ENCODE data around the gene HASPIN. TPM values are rescaled to one million over a fixed set of nuclear protein-coding genes. Genes with fewer than 3 reads are reported as not detected.
A peak's percentile ranks its signal among the peaks of the same experiment; 100 is the strongest.

The HASPIN gene
- total RNA-seq, 3 donors from 2014 or later (not counting 1 experiment from before 2014, with no cell fraction given): 0.33 to 0.79 (median 0.70) TPM

DNA sequence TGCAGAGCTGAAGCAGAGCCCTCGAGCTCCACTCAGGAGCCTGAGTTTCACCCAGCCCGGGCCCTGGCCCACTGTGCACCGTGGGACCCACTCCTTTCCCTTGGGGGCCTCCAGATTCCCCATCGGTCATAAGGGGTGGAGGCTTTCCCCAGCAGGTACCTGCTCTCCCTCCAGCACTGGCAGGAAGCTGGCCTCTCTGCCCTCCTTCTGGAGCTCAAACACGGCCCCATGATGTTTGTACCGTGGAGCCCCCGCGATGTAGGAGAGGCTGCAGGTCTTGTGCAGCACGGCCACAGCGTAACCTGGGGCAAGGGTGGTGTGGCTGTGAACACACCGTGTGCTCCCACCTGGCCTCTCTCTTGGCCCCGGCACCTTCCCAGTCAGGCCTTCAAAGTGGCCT, 29.9 kb downstream of the HASPIN start:
- WGBS (ENCODE audit: insufficient coverage): 93% methylated on average over 12 of the region's 12 CpGs
- DNase-seq: no peak
- Mint-ChIP-seq H3K27ac (no peak overlapping the region), H3K4me1 (peaks cover 0 to 31% of the 10 kb centered on the region in 2 donors), H3K9me3 (no peaks in the 10 kb centered on the region), H3K4me3 (no peak overlapping the region), H3K36me3 (no peaks in the 10 kb centered on the region), H3K27me3 (ENCODE audit: low read depth in 2 of 2) (peaks cover 0 to 2% of the 10 kb centered on the region in 2 donors)
- intact Hi-C loops (cut with micrococcal nuclease): no loop called here
- H3K9me3 ChIP-seq (ENCODE audit: control insufficient read depth, insufficient read depth, low read length): no peaks in the 10 kb centered on the region
- TF ChIP-seq, protein P1, sequence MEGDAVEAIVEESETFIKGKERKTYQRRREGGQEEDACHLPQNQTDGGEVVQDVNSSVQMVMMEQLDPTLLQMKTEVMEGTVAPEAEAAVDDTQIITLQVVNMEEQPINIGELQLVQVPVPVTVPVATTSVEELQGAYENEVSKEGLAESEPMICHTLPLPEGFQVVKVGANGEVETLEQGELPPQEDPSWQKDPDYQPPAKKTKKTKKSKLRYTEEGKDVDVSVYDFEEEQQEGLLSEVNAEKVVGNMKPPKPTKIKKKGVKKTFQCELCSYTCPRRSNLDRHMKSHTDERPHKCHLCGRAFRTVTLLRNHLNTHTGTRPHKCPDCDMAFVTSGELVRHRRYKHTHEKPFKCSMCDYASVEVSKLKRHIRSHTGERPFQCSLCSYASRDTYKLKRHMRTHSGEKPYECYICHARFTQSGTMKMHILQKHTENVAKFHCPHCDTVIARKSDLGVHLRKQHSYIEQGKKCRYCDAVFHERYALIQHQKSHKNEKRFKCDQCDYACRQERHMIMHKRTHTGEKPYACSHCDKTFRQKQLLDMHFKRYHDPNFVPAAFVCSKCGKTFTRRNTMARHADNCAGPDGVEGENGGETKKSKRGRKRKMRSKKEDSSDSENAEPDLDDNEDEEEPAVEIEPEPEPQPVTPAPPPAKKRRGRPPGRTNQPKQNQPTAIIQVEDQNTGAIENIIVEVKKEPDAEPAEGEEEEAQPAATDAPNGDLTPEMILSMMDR (IDR thresholded peaks at IDR 0.05): no peak
- no peaks in the 10 kb centered on the region for H3K36me3 ChIP-seq (ENCODE audit: control insufficient read depth, insufficient read depth, low read length)
- no peak overlapping the region for H3K27ac ChIP-seq (ENCODE audit: low read length)
- ATAC-seq: no peak
- H3K4me1 ChIP-seq (ENCODE audit: control insufficient read depth, insufficient read depth, low read length): peaks cover 43% of the 10 kb centered on the region
- H3K4me3 ChIP-seq (ENCODE audit: low read length): no peak overlapping the region
- H3K27me3 ChIP-seq (ENCODE audit: control insufficient read depth, insufficient read depth, low read length): no peaks in the 10 kb centered on the region

DNA sequence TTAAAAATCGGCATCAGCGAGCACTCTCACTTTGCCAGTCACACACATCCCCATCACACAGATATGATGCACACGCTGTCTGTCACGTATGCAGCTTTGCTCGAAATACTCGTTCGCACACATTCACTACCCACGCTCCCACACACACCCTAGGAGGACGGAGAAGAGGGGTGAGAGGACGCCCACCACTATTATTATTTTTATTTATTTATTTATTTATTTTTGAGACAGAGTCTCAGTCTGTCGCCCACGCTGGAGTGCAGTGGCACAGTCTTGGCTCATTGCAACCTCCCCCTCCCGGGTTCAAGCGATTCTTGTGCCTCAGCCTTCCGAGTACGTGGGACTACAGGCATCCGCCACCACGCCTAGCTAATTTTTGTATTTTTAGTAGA, 30.4 kb downstream of the HASPIN start:
- WGBS (ENCODE audit: insufficient coverage): 99% methylated on average over 16 of the region's 18 CpGs
- H3K4me1 ChIP-seq (ENCODE audit: control insufficient read depth, insufficient read depth, low read length): peaks cover 43% of the 10 kb centered on the region
- TF ChIP-seq, protein P1 (IDR thresholded peaks at IDR 0.05): no peak

DNA sequence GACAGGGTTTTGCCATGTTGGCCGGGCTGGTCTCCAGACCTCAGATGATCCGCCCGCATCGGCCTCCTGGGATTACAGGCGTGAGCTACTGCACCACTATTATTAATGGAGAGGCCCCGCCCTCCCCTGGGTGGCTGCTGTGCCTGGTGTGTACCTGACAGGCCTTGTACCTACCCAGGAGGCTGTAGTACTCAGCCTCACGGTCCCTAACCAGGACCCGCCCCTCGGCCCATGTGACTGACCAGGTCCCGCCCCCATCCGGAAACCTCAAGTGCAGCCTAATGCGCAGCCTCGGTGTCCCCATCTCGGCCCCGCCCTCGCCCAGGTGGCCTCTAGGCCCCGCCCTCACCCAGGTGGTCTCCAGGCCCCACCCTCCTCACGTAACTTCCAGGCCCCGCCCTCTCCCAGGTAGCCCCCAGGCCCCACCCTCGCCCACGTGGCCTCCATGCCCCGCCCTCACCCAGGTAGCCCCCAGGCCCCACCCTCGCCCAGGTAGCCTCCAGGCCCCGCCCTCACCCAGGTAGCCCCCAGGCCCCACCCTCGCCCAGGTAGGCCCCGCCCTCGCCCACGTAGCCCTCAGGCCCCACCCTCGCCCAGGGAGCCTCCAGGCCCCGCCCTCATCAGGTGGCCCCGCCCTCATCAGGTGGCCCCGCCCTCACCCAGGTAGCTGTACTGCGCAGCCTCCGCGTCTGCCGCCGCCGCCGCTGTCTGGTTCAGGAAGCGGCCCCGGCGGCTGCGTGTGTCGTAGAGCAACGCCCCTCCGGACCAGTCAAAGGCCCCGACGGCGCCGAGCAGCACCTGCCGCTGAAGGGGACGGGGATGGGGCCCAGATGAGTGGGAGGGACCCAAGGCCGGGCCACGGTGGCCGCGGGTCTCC, 31.0 kb downstream of the HASPIN start:
- Mint-ChIP-seq H3K4me1 (peaks cover 2 to 29% of the 10 kb centered on the region in 2 donors), H3K9me3 (no peaks in the 10 kb centered on the region), H3K27ac (peak overlapping the region; percentile 50 to 83), H3K27me3 (ENCODE audit: low read depth in 2 of 2) (no peaks in the 10 kb centered on the region), H3K36me3 (no peaks in the 10 kb centered on the region), H3K4me3 (peak overlapping the region; percentile 68)
- Histone ChIP-seq H3K4me3 (ENCODE audit: low read length) (no peak overlapping the region), H3K4me1 (ENCODE audit: control insufficient read depth, insufficient read depth, low read length) (peaks cover 43% of the 10 kb centered on the region), H3K27me3 (ENCODE audit: control insufficient read depth, insufficient read depth, low read length) (no peaks in the 10 kb centered on the region), H3K36me3 (ENCODE audit: control insufficient read depth, insufficient read depth, low read length) (no peaks in the 10 kb centered on the region), H3K27ac (ENCODE audit: low read length) (peak overlapping the region; percentile 64), H3K9me3 (ENCODE audit: control insufficient read depth, insufficient read depth, low read length) (no peaks in the 10 kb centered on the region)
- peak; percentile 96 to 98 (median 96) for ATAC-seq
- 16% methylated on average over 55 of the region's 56 CpGs for WGBS (ENCODE audit: insufficient coverage)
- peak; percentile 72 to 88 for DNase-seq
- intact Hi-C loops (cut with micrococcal nuclease): no loop called here
- TF ChIP-seq, protein P1 (IDR thresholded peaks at IDR 0.05): no peak

More for the DNA sequence above, 30.4 kb downstream of the HASPIN start:
- no peaks in the 10 kb centered on the region for H3K9me3 Mint-ChIP-seq
- H3K4me3 Mint-ChIP-seq: no peak overlapping the region
- peaks cover 0 to 27% of the 10 kb centered on the region in 2 donors for H3K4me1 Mint-ChIP-seq
- H3K4me3 ChIP-seq (ENCODE audit: low read length): no peak overlapping the region
- no peak overlapping the region for H3K27ac ChIP-seq (ENCODE audit: low read length)
- H3K27me3 Mint-ChIP-seq (ENCODE audit: low read depth in 2 of 2): no peaks in the 10 kb centered on the region
- no peaks in the 10 kb centered on the region for H3K36me3 Mint-ChIP-seq
- DNase-seq: no peak
- no peaks in the 10 kb centered on the region for H3K9me3 ChIP-seq (ENCODE audit: control insufficient read depth, insufficient read depth, low read length)
- H3K27ac Mint-ChIP-seq: no peak overlapping the region
- no peaks in the 10 kb centered on the region for H3K36me3 ChIP-seq (ENCODE audit: control insufficient read depth, insufficient read depth, low read length)
- intact Hi-C loops (cut with micrococcal nuclease): no loop called here
- ATAC-seq: no peak
- no peaks in the 10 kb centered on the region for H3K27me3 ChIP-seq (ENCODE audit: control insufficient read depth, insufficient read depth, low read length)
